Erythroblast (primary cell): ENCODE results near the gene FMO2.

Experiments
- GATA1 ChIP-seq: IDR thresholded peaks from 2 replicates; pipeline ENCODE4 v1.6.1; 2011; ENCODE audit warnings: low read depth, mild to moderate bottlenecking, control low read depth, low read length, moderate library complexity
- POLR2A ChIP-seq: IDR thresholded peaks from 2 replicates; pipeline ENCODE4 v1.6.1; 2011; ENCODE audit warnings: mild to moderate bottlenecking, low read length

DNA sequence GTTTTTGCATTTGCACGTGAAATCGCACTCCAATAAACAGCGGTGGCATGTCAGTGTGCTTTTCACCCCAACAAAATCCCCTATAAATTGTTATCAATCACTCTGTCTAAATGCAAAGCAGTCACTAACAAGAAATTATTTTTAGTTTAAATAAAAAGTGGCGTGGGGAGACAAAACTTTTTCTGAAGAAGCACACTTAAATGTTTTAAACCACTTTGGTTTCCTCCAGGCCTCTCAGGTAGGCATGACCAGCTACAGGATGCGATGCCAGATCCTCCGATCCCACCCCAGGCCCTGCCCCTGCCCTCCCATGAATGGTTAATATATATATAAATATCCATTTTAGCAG, 66.8 kb downstream of the FMO2 start:
- no peak for TF ChIP-seq POLR2A
- no peak for TF ChIP-seq GATA1
